Left forelimb (tissue), 1 donor: ENCODE results near the gene OR10G7.

Source experiments
- DNase-seq: peaks from one replicate; pipeline ENCODE4 v3.0.0-alpha.2; 2018; ENCODE audit warnings: low spot score

Gene OR10G7, protein sequence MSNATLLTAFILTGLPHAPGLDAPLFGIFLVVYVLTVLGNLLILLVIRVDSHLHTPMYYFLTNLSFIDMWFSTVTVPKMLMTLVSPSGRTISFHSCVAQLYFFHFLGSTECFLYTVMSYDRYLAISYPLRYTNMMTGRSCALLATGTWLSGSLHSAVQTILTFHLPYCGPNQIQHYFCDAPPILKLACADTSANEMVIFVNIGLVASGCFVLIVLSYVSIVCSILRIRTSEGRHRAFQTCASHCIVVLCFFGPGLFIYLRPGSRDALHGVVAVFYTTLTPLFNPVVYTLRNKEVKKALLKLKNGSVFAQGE

DNA sequence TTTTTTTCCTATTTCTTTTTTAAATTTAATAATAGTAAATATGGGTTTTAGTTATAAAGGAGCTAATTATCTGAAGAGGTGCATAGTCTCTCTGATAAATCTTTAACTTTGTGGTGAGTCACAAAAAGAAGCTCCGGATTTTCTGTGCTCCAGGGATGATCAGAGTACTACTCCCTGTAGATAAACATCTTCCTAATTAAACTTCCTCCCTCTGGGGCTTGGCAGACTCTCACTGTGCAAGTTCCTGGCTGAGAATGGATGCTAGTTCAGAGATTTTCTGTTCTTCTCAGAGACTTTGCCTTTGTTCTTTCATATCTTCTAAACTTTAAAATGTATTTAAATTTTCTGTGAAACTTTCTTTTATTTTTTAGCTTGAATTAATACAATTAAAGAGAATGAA is at the start of gene OR10G7:
TSS of gene OR10G7 (minus strand) at position 72 of the 400 bp plus-strand sequence. CDS start 2,324 bp downstream, outside the sequence.
- DNase-seq, result no peak

DNA sequence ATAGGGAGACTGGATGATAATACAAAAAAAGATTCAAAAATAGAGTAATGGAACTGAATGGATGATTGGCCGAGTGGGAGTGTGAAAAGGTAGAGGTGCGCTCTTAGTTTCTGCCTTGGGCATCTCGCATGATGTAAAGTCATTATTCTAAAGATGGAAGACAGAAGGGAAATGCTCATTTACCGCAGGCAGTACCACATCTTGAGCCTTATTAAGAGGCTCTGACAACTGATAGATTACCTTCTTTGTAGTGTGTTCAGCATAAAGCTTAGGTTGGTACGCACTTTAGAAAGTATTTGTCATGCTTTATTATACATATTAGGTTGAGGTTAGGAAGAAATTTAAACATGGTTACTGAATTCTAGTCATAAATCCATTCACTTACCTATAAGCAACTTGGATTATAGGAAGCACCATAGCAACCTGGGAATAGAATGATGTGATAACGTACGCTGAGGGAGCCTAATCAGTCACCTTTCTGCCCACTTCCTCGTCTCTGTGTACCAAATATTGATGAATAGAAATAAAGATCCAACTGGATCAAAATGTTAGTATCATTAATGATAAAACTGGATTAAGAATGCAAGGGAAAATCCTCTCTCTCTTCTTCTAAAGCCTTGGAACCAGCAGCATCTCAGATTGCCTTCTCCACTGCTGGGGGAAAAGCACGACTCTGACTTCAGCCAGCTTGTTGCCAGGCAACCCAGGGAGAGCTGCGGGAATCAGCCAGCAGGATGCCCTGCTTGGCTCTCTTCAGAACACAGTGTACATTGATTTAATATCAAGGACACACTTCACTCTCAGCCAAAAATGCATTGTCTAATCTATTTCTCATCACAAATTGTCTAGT is 45.1 kb upstream of the OR10G7 start:
- no peak for DNase-seq

DNA sequence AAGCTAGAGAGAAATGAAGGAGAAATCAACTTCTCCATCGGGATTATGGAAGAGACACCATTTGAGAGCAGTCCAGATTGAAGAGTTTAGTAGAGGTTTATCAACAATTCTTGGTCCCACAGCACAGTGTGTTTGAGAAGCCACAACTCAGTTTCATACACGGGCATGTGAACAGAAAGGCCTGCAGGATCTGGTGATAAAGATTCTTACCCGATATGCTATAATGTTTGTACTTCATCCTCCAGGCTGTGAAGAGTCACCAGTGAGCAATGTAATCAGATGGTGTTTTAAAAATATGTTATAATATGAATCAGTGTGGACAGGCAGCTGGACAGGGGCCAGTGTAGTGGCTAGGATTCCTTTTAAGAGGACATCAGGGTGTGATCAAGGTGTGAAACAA is 44.5 kb upstream of the OR10G7 start:
- DNase-seq, result no peak

DNA sequence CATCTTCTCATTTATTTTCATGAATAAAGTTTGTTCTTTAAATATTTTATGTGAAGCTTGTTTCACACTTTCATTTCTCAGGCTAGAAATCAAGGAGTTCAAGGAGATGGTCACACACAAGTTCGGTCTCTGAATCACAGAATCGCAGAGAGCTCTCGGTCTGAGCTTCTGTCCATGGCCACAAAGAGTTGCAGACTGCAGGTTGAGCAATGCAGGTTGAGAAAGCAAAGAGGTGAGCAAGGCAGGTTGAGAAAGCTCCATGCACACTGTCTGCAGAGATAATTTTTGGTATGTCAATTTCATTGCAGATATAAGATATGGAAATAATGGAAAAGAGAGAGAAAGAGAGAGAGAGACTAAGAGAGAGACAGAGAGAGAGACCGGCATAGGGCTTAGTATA is 41.2 kb upstream of the OR10G7 start:
- DNase-seq, result no peak

DNA sequence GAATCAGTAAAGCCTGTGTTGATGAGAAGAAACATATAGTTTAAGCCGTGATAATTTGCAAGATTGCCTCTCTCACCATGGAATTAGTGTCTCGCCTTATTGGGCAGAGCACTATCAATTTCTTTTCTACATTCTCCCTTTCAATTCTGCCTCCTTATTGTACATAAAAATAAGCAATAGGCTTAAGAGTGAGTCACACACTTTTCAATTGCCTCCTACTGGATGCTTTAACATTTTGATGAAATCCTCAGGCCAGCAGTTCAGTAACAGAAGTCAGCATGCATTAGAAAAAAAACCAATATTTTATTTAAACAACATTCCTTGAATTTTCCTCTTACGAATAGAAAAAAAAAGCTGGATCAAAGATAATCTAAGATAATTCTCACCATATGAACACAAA is 40.4 kb upstream of the OR10G7 start:
- no peak for DNase-seq

DNA sequence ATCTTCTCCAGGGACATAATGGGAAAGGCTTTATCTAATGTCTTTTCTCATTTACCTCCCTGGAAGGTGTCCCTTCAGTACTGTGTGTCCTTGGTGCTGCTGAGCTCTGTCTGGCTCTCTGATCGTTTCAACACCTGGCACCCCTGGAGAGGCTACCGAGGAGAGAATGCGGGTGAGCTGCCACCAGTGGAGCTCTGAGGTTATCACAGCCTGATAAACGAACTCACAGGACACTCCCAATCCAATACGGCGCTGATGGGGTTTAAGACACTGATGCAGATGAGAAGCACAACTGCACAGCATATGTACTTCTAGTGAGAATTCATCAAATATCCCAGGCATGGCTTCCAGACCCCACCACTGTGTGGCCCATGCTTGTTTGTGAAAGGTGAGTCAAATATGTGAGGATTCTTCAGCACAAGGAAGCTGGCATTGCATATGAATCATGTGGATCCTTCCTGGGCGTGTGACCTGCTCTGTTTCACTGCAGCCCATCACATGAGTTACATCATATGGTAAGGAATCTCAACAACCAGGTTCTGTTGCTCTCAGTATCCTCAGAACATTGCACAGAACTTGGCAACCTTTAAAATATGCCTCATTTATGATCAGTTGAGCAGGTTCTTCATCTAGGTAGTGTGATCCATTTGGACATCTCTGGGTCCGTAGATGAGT is 39.3 kb upstream of the OR10G7 start:
- no peak for DNase-seq

DNA sequence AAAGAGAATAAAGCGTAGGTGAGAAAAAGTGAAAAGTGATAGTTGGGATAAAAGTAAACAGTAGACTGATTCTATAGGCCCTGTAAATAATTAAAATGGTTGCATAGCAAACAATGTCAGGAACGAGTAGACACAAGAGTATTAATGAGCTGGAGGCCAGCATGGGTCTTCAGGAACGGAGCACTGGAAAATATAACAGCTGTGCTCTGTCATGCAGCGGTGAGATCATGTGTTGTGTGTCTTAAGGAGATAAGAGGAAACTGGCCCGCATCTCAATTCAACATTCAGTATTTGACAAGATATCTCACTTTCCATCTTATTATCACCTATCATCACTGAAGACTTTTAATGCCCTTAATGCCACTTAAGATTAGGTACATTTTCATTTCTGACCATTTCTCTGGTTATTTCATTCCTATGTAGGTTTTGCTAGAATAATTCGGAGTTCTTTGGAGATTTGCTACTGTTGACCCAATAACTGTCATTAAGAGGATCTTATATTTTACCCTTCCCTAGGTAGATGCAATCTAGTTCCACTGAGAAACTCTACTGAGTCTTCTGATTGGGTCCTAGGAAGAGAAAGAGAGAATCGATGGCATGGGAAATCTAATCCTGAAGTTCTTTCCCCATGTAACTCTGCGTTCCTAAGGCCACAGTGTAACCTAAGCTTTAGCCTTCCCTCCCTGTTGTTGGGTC is 38.7 kb upstream of the OR10G7 start:
- DNase-seq, result no peak

DNA sequence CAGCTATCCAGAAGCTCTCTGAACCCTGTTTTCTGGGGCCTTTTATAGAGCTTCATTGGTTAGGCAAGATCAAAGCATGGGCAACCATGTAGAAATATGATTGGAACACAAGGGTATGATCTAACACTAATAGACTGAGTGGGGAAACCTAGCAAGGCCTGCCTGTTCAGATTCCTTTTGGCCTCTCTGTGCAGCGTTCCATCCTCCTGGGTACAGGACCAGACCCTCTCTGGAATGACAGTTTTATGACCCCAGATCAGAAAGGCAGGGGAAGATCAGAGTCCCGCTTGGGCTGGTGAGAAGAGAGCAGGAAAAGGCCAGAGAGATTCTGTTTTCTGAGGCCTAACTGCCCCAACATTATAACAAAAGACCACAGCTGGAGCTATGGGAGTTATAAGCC is 37.5 kb upstream of the OR10G7 start:
- no peak for DNase-seq

DNA sequence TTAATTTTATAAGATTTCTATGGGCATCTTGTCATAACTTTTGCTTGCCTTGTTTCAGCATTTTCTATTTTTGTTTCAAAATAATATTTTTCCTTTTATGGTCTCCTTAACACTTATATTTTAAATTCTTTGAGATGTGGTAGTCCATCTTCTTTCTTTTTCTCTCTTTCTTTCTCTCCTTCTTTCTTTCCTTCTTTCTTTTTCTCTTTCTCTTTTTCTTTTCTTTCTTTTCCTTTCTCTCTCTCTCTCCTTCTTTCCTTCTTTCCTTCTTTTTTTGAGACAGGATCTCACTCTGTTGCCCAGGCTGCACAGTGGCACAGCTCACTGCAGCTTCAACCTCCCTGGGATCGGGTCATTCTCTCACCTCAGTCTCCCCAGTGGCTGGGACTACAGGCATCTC is 36.1 kb upstream of the OR10G7 start:
- no peak for DNase-seq

DNA sequence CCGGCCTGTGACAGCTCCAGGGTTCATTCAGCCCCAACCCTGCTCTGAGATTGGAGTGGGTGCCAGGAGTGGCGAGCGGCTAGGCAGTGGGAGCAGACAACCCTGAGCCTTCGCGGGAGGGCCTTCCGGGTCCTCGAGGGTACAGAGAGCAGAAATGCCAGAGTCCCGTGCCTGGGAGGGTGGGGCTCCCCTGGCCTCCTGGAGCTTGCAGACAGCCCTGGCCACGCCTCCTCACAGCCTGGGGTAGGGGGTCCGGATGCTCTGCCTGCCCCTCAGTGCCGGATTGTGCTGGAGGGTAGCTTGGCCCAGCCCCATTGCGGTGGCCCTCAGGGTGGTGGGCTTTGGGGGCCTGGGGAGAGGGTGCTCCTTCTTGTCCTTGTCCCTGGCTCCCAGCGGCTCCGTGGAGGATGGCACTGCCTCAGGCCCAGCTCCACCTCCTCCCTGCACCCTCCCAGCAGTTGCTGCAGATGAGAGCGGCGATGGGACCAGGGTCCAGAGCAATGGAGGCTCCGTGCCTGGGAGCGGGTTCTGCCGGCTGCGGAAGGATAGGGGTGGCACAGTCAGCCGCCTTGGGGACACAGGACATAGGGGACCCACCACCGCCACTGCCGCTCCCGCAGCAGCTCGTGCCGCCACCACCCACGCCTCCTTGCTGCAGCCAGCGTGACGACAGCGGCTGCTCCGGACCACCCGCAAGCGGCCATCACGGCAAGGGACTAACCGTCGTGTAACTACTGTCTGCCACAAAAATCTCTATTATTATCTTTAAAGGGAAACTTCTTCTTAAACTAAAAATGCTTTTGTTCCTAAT is 34.9 kb upstream of the OR10G7 start:
- DNase-seq, result no peak

DNA sequence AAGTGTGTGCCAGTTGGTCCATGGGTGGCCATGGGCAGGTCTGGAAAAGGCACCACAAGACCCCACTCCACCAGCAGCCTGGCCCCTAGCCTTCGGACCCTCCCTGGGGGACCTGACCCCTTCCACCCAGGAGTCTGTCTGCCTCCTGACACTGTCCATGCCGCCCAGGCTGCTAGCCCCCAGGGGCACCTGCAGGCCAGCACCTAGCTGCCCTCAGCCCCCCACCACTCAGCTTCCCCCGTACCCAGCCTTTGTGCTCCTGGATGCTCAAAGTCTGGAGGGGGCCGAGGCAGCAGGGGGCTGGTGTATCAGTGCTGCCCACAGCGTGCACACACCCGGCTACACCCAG is 34.3 kb upstream of the OR10G7 start:
- DNase-seq, result no peak

DNA sequence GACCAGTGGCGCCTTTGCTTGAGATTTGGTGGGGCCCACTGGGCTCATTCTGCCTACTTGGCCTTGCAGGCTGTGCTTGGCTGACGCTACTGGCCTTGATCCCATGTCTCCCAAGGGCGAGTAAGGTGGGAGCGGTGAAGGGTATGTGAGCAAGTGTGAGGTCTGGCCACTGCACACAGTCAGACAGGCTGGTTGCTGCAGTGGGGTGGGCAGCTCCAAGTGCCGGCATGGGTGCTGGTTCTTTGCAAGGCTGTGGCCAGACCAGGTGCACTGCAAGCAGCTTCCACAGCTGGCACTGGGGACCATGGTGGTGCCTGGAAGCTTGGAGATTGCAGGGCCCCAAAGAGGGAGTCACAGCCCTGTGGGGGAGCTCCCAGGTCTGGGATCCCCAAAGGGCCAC is 33.4 kb upstream of the OR10G7 start:
- DNase-seq, result no peak

DNA sequence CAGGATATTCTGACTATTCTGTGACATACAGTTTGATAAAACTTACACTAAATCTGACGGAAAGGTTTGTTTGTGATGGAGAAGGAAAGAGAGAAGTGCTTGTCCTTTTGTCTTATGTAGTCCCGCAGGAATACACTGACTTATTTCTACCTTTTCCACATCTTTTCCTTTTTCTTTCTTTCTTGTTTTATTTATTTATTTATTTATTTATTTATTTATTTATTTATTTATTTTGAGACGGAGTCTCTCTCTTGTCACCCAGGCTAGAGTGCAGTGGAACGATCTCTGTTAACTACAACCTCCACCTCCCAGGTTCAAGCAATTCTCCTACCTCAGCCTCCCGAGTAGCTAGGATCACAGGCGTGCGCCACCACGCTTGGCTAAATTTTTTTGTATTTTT is 31.0 kb upstream of the OR10G7 start:
- DNase-seq, result no peak

DNA sequence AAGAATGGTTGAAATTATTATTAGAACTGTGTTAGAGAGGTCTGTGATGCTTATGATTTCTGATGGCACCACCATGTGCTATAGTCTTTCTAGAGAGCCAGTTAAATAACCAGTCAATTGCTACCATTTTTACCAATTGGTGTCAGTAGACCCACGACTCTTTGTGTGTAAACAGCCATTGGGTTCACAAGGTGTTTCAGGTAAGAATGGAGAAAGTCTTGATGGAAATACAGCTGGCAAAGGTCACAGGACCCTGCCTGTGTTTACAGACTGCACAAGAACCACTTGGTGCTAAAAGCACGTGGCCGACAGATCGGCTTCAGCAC is 30.5 kb upstream of the OR10G7 start:
- no peak for DNase-seq

DNA sequence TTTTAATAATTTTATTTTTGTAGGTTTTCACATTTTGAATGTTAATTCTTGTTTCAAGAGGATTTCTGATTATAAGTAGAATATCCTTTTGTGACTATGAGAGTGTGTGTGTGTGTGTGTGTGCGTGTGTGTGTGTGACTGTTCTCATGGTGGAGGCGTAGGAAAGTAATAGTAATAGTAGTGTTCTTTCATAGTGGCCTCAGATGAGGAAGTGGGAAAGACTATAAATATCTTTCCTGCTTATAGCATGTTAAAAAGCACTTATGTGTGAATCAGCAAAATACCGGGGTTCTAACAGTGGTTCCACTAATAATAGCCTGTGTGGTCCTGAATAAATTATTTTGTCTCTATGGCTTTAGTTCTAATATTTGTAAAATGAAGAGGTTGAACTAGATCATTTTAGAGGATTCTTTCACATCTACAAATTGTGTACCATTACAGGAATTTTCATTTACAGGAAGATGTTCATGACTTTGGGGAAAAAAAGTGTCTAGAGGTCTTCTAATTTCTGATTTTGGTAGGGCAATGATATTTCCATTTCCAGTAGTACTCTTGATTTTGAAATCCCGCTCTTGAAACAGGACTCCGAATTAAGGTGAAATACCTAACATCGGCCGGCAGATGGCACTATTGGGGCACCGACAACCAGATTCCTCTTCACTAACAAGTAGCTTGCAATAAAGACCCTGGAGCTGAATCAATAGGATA is 29.9 kb upstream of the OR10G7 start:
- peak; percentile 79 for DNase-seq

DNA sequence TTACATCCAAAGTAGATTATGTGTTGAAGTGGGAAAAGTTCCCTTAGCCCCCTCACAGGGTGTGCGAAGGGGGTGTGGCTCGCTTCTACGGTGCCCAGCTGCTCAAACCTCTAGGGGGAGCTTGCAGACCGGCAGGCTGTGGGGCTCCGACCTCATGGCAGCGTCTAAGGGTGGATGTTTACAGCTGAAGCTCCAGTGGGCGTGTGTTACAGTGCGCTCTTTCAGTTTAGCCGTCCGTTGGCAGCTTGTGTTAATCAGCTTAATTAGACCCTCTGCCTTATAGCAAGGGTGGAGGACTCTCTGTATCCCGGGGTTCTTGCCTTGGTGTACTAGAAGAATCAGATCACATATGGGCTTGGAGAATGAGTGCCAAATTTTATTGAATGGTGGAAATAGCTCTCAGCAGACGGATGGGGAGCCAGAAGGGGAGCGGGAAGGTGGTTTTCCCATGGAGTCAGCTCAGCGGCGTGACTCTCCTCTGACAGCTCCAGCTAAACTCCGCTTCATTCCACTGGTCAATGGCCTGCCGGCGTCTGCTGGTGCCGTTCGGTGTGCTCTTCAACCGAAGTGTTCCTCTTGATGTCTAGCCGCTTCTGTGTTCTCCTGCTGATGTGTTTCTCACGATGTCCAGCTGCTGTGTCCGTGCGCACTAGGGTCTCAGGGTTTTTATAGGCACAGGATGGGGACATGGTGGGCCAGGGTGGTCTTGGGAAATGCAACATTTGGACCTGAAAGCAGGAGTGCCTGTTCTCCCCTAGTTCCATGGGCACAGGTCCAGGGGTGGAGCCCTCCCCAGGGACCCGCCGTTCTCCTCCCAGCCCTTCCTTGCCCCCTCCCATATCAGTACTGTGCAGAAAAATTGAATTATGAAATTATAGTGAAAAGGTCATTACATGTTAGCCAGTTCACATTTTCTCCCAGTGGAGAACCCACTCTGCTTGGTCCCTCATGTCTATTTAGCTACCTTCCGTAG is 28.6 kb upstream of the OR10G7 start:
- DNase-seq, result no peak

DNA sequence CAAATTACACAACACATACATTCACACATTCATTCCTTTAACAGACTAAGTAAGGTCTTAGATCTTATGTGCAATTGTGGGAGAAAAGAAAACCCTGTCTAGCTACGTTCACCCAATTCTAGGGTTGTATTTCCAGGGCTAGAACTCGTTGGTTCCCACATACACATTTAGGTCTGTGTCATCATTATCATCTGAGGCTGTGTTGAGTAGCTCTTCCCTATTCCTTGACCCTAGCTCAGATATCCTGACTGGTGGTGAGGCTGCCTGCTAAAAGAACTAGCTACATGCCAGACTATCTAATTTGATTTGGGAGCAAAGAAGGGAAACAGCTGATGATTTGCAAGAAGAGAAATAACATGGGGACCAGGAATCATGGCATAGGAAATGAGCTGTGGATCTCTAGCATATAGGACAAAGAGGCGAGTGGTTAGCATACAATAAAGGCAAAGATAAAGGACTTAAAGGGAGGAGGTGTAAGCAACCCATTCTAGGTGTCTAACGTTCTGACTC is 27.5 kb upstream of the OR10G7 start:
- no peak for DNase-seq

DNA sequence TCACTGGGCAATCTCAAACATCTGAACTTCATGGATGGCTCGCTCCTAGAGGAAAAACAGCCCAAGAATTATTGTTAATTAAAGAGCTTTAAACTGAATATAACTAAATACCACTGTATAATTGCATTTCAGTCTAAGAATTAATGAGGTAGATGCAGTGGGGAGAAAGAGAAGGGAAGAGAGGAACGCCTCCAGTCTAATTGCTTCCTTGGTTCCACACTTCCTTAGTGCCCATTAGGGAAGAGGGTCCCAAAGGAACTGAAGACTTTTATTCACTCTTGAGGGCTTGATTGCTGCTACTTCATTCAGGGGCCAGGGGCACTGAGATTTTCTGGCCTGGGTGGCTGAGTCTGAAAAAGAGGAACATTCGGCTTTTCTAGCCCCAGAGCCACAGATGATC is 11.8 kb upstream of the OR10G7 start:
- DNase-seq, result no peak

DNA sequence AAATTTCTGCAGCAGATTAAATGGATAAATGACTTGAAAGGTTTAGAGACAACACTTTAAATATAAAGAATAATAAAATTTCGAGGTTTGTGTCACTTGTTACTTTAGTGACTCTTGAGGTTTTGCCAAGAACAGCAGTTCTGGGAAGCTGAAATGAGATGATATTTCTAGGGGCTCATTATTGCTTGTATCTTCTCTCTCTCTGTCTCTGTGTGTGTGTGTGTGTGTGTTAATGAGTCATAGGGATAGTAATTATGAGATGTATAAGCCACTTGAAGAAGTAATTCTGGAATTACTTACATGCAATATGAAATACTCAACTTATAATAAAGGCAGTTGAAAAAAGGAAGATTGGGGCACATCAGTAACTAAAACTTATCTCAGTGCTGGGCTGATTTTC is 9.6 kb upstream of the OR10G7 start:
- DNase-seq, result no peak

DNA sequence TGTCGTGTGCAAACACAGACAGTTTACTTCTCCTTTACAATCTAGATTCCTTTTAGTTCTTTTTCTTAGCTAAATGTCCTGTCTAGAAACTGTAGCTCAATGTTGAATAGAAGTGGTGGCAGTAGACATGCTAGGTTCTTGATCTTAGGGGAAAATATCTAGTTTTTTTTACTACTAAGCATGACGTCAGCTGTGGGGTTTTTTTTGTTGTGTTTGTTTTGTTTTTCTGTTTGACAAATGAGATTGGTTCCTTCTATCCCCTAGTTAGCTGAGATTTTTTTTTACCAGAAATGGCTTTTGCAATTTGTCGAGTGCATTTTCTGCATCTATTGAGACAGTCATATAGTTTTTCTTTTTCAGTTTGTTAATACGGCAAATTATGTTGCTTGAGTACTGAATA is 2.3 kb upstream of the OR10G7 start:
- no peak for DNase-seq
